ENCODE data around the gene IPO9. TPM values are rescaled to one million over a fixed set of nuclear protein-coding genes. Genes with fewer than 3 reads are reported as not detected.

Gene IPO9
- total RNA-seq, 1 experiment from 2014 or later, result 121 TPM

- Histone ChIP-seq H3K9me3 (ENCODE audit: low read depth, low read length, poor library complexity, severe bottlenecking) (no peaks in the 10 kb centered on the region), H3K27ac (ENCODE audit: low read depth, low read length, poor library complexity, severe bottlenecking) (no peak overlapping the region), H3K27me3 (replicated peaks; ENCODE audit: insufficient read depth, low read depth, low read length, poor library complexity) (no peaks in the 10 kb centered on the region), H3K4me3 (ENCODE audit: low read depth, low read length, poor library complexity, severe bottlenecking) (no peak overlapping the region), H3K36me3 (ENCODE audit: insufficient read depth, low read length, poor library complexity, severe bottlenecking) (peaks cover 49% of the 10 kb centered on the region), H3K4me1 (ENCODE audit: insufficient read depth, low read length, poor library complexity, severe bottlenecking) (no peaks in the 10 kb centered on the region)
- intact Hi-C loops (cut with micrococcal nuclease; ENCODE audit: unreplicated experiment), result no loop called here
- TF ChIP-seq CTCF (conservative IDR thresholded peaks at IDR 0.05; ENCODE audit: low read depth, low read length) (no peak), EZH2 (IDR thresholded peaks at IDR 0.05; ENCODE audit: borderline replicate concordance, low read depth, low read length, poor library complexity, severe bottlenecking) (no peak)
- DNase-seq (ENCODE audit: low spot score), result no peak
- ChIA-PET POLR2A (ENCODE audit: low non-redundant PET) (no interaction called here), CTCF (no interaction called here)
- no TSS peak for BruUV-seq (replicated peaks)
Measured at GRCh38 chr1:201847150-201847549, 18.2 kb downstream of the IPO9 start.

- ChIA-PET POLR2A (ENCODE audit: low non-redundant PET) (no interaction called here), CTCF (no interaction called here)
- Histone ChIP-seq H3K4me1 (ENCODE audit: insufficient read depth, low read length, poor library complexity, severe bottlenecking) (no peaks in the 10 kb centered on the region), H3K27ac (ENCODE audit: low read depth, low read length, poor library complexity, severe bottlenecking) (no peak overlapping the region), H3K9me3 (ENCODE audit: low read depth, low read length, poor library complexity, severe bottlenecking) (no peaks in the 10 kb centered on the region), H3K4me3 (ENCODE audit: low read depth, low read length, poor library complexity, severe bottlenecking) (no peak overlapping the region), H3K27me3 (replicated peaks; ENCODE audit: insufficient read depth, low read depth, low read length, poor library complexity) (no peaks in the 10 kb centered on the region), H3K36me3 (ENCODE audit: insufficient read depth, low read length, poor library complexity, severe bottlenecking) (peaks cover 60% of the 10 kb centered on the region)
- intact Hi-C loops (cut with micrococcal nuclease; ENCODE audit: unreplicated experiment), result no loop called here
- no peak for TF ChIP-seq CTCF (conservative IDR thresholded peaks at IDR 0.05; ENCODE audit: low read depth, low read length)
- TF ChIP-seq EZH2 (IDR thresholded peaks at IDR 0.05; ENCODE audit: borderline replicate concordance, low read depth, low read length, poor library complexity, severe bottlenecking), result no peak
- no peak for DNase-seq (ENCODE audit: low spot score)
- BruUV-seq (replicated peaks), result no TSS peak
Measured at GRCh38 chr1:201848230-201848629, 19.3 kb downstream of the IPO9 start.

GRCh38 chr1:201849372-201850052 lies 20.6 kb downstream of the IPO9 start:
- Histone ChIP-seq H3K27me3 (replicated peaks; ENCODE audit: insufficient read depth, low read depth, low read length, poor library complexity) (no peaks in the 10 kb centered on the region), H3K4me1 (ENCODE audit: insufficient read depth, low read length, poor library complexity, severe bottlenecking) (no peaks in the 10 kb centered on the region), H3K36me3 (ENCODE audit: insufficient read depth, low read length, poor library complexity, severe bottlenecking) (peaks cover 72% of the 10 kb centered on the region), H3K27ac (ENCODE audit: low read depth, low read length, poor library complexity, severe bottlenecking) (no peak overlapping the region), H3K4me3 (ENCODE audit: low read depth, low read length, poor library complexity, severe bottlenecking) (no peak overlapping the region), H3K9me3 (ENCODE audit: low read depth, low read length, poor library complexity, severe bottlenecking) (no peaks in the 10 kb centered on the region)
- POLR2A ChIA-PET (ENCODE audit: low non-redundant PET), result no interaction called here
- intact Hi-C loops (cut with micrococcal nuclease; ENCODE audit: unreplicated experiment), result no loop called here
- TF ChIP-seq CTCF (conservative IDR thresholded peaks at IDR 0.05; ENCODE audit: low read depth, low read length), result no peak
- TF ChIP-seq EZH2 (IDR thresholded peaks at IDR 0.05; ENCODE audit: borderline replicate concordance, low read depth, low read length, poor library complexity, severe bottlenecking), result no peak
- DNase-seq (ENCODE audit: low spot score), result no peak
- CTCF ChIA-PET, result no interaction called here
- BruUV-seq (replicated peaks), result no TSS peak

Data from A673 (cell line).